ENCODE data around the gene VSTM5. TPM values are rescaled to one million over a fixed set of nuclear protein-coding genes. Genes with fewer than 3 reads are reported as not detected.

The VSTM5 gene
- total RNA-seq, 1 donor = 0.36 TPM

GRCh38 chr11:93814966-93815633, 35.3 kb downstream of the VSTM5 start:
- Histone ChIP-seq H4K20me1 (ENCODE audit: insufficient read depth, low read length) (no peaks in the 10 kb centered on the region), H3K79me2 (ENCODE audit: insufficient read depth, low read length) (no peaks in the 10 kb centered on the region), H3K4me1 (ENCODE audit: insufficient read depth, low read length) (no peaks in the 10 kb centered on the region), H3K9me3 (ENCODE audit: low read depth, low read length) (no peaks in the 10 kb centered on the region), H3K27me3 (ENCODE audit: insufficient read depth, low read length) (no peaks in the 10 kb centered on the region), H3K36me3 (ENCODE audit: insufficient read depth, low read length) (peaks cover 48% of the 10 kb centered on the region), H3K27ac (ENCODE audit: low read depth, low read length) (no peak overlapping the region), H2AFZ (ENCODE audit: low read length) (no peak overlapping the region), H3K4me2 (ENCODE audit: insufficient read depth, low read length) (no peak overlapping the region), H3K4me3 (ENCODE audit: insufficient read depth, low read length) (no peak overlapping the region)
- DNase-seq (ENCODE audit: insufficient read length, low spot score, missing footprints) = no peak
- TF ChIP-seq CTCF (IDR thresholded peaks at IDR 0.05; ENCODE audit: extremely low read depth, low read depth, low read length) = no peak

GRCh38 chr11:93813974-93814373, 36.4 kb downstream of the VSTM5 start:
- no peaks in the 10 kb centered on the region for H3K27me3 ChIP-seq (ENCODE audit: insufficient read depth, low read length)
- no peak for TF ChIP-seq CTCF (IDR thresholded peaks at IDR 0.05; ENCODE audit: extremely low read depth, low read depth, low read length)
- H3K79me2 ChIP-seq (ENCODE audit: insufficient read depth, low read length) = peaks cover 3% of the 10 kb centered on the region
- H3K4me2 ChIP-seq (ENCODE audit: insufficient read depth, low read length) = no peak overlapping the region
- H3K36me3 ChIP-seq (ENCODE audit: insufficient read depth, low read length) = peaks cover 59% of the 10 kb centered on the region
- H3K4me3 ChIP-seq (ENCODE audit: insufficient read depth, low read length) = no peak overlapping the region
- no peaks in the 10 kb centered on the region for H3K9me3 ChIP-seq (ENCODE audit: low read depth, low read length)
- no peaks in the 10 kb centered on the region for H3K4me1 ChIP-seq (ENCODE audit: insufficient read depth, low read length)
- no peak for DNase-seq (ENCODE audit: insufficient read length, low spot score, missing footprints)
- no peak overlapping the region for H3K27ac ChIP-seq (ENCODE audit: low read depth, low read length)
- peaks cover 3% of the 10 kb centered on the region for H4K20me1 ChIP-seq (ENCODE audit: insufficient read depth, low read length)
- no peak overlapping the region for H2AFZ ChIP-seq (ENCODE audit: low read length)

- peaks cover 78% of the 10 kb centered on the region for H3K36me3 ChIP-seq (ENCODE audit: insufficient read depth, low read length)
These were observed 42.4 kb downstream of the VSTM5 start for GRCh38 chr11:93807980-93808379.

More at GRCh38 chr11:93807980-93808379, 42.4 kb downstream of the VSTM5 start:
- no peak for DNase-seq (ENCODE audit: insufficient read length, low spot score, missing footprints)
- H3K4me2 ChIP-seq (ENCODE audit: insufficient read depth, low read length) = no peak overlapping the region
- H2AFZ ChIP-seq (ENCODE audit: low read length) = no peak overlapping the region
- no peaks in the 10 kb centered on the region for H3K27me3 ChIP-seq (ENCODE audit: insufficient read depth, low read length)
- H4K20me1 ChIP-seq (ENCODE audit: insufficient read depth, low read length) = peaks cover 4% of the 10 kb centered on the region
- H3K4me3 ChIP-seq (ENCODE audit: insufficient read depth, low read length) = no peak overlapping the region
- H3K4me1 ChIP-seq (ENCODE audit: insufficient read depth, low read length) = no peaks in the 10 kb centered on the region
- no peak overlapping the region for H3K27ac ChIP-seq (ENCODE audit: low read depth, low read length)
- no peak for TF ChIP-seq CTCF (IDR thresholded peaks at IDR 0.05; ENCODE audit: extremely low read depth, low read depth, low read length)
- peaks cover 14% of the 10 kb centered on the region for H3K79me2 ChIP-seq (ENCODE audit: insufficient read depth, low read length)
- H3K9me3 ChIP-seq (ENCODE audit: low read depth, low read length) = no peaks in the 10 kb centered on the region
